HG03520 (cell line): ENCODE data around the gene LRRN4.
"Not testable (repeated sequence)": the region's sequence is repeated elsewhere in the genome, so short reads cannot be mapped to it uniquely, and the experiment has no call there.

Experiments used
- ATAC-seq: cut with Tn5 transposase; IDR thresholded peaks from one replicate; pipeline ENCODE4 v1.9.1; 2021; ENCODE audit warnings: mild to moderate bottlenecking, moderate library complexity; ENCODE audit not compliant: unreplicated experiment

The LRRN4 gene

DNA sequence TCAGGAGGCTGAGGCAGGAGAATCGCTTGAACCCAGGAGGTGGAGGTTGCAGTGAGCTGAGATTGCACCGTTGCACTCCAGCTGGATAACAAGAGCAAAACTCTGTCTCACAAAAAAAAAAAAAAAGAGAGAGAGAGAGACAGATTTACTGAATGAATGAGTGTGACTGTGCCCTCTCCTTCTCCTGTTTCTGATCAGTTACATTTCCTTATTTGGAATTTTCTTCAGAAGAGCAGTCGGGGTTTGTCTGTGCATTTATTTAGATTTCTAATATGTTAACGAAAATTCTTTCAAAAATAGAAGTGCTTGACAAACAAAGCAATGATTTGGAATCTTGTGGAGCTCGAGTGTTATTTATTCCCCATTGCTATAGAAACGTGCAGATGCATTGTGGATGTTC is 6.4 kb upstream of the LRRN4 start:
- ATAC-seq = no peak

DNA sequence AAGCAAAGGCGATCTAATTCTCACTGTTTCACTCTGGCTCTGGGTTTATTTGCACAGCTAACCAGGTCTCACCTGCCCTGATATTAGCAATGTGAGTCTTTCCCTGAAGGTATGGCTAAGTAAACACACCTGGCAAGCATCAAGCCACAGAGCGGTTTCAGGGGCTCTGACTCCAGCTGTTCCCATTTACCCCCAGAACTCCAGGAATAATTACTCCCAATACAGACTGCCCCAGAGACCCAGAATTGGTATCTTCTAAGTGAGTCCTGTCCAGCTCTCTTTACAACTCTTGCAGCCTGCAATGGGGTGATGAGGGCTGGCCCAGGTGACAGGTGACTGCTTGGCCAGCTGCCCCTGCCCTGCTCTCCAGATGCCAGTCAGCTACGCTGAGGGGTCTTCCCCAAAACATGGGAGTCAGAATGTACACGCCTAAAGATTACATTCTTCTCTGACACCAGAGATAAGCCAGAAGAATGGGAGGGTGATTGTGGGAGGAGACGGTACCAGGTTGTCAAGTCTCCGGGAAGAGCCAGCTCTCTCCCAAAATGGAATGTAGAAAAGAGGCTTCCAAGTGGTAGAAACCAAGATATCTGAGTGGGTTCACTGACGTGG is 4.9 kb upstream of the LRRN4 start:
- no peak for ATAC-seq

DNA sequence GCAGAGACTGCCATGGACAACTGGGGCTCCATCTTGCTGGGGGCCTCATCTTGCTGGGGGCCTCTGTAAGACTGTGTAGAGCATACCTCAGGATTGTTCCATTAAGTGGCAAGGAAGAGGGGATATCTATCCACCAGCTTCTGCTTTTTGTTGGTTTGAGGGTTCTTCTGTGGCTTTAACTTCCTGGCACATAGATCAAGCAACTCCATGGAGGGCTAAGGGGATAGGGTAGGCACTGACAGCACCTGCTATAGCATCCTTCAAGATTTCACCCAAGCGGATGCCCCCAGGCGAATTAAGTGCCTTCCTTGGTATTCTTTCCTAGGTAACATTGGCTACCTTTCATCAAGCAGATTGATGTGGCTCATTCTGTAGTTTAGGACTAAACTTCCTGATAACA is 3.8 kb upstream of the LRRN4 start:
- ATAC-seq = no peak

DNA sequence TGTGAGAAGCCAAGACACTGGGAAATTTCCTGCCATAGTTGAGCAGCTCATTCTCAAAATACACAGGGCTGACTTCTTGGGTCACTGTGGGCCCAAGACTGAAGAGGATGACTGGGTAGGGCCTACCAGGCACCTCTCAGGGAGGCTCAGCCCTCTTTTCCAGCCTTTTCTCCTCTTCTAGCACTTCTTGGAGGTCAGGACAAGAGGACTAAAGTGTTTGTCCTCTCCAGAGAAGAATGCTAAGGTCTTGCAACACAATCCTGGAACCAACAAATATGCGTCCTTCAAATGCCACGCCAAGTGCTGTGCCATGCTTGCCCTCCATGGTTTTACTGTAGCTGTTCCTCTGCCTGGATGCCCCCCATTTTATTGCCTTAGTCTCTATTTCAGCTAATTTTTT is 3.3 kb upstream of the LRRN4 start:
- no peak for ATAC-seq

DNA sequence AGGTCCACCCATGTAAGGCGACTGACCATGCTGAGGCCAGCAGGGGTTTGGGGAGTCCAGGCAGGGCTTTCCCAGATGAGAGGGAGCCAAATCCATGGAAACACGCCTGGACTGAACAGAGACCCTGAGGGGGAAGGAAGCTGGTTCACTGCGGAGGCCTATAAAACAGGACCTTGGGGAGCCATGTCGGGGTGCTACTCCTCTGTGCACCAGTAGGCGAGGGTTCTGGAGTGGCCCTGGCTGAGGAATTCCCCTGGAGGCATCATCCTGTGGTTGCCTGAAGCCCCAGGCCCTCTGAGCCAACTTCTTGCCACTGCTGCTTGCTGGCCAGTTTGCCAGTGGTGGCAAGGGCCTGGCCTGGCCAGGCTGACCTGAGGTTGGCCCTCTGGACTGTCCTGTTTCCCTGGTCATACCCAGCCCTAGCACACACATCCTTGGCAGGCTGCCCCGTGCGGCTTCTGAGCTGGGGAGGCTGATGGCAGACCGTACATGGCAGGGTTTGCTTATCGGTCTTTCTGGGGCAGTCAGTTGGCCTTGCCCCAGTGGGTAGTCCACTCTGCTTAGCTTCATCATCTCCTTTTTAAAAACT is 2.2 kb upstream of the LRRN4 start:
- no peak for ATAC-seq

DNA sequence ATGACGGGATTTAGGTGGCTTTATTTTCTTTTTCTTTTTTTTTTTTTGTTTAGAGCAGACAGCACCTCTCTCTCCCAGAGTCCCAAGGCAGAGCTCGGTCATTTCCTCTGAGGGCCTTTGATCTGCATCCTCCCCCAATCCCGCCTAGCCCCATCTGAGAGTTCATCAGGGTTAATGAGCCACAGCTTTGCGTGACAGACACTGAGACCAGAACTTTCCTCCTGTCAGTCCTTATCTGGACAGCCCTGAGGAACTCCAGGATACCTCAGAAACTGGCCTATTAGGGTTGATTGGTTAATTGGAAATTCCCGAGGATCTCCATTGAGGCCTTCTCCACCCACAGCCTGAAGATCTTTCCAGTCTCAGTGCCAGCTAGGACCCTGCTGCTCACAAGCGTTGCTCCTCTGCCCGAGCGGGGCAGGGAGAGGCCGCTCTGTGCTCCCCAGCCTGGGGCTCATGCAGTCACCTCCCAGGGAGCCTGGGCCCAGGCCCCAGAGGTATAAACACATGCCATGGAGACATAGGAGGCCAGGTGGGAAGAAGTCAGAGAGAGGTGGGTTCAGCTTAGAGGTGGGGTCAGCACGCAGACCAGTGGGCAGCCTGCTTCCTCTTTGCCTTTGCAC is 1.4 kb upstream of the LRRN4 start:
- ATAC-seq = no peak

DNA sequence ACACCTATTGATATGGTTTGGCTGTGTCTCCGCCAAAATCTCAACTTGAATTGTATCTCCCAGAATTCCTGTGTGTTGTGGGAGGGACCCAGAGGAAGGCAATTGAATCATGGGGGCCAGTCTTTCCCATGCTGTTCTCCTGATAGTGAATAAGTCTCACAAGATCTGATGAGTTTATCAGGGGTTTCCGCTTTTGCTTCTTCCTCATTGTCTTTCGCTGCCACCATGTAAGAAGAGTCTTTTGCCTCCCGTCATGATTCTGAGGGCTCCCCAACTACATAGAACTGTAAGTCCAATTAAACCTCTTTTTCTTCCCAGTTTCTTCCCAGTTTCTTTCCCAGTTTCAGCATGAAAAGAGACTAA is 810 bp upstream of the LRRN4 start:
- not testable (repeated sequence) for ATAC-seq

DNA sequence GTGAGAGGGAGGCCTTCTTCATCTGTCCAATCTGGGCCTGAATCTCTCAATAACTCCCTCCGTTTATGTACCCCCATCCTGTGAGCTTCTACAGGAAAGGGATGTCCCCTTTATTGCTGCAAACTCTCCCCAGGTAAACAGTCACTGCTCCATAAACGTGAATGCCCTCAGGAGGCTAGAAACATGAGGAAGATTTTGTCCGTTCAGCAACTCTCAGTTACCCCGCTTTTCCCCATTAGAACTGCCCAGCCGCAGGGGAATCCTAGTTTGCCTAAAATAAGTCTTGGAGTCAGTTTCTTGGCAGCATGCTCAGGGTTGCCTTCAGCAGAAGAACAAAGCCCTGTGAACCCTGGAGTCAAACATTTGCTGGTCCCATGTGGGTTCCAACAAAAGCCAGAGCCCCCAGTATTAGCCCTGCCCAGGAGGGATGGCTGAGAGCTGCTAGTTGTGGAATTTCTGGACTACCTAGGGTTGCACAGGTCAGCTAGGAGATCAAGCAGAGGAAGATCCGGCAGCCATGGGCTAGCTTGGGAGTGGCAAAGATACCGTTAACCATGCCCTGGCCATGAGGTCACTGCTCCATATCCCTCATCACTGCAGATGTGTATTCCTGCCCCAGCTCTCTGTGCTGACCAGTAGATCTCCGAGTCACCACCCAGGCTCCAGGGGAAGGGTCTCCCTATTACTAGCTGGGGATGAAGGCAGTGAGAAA is 640 bp downstream of the LRRN4 start:
- no peak for ATAC-seq

DNA sequence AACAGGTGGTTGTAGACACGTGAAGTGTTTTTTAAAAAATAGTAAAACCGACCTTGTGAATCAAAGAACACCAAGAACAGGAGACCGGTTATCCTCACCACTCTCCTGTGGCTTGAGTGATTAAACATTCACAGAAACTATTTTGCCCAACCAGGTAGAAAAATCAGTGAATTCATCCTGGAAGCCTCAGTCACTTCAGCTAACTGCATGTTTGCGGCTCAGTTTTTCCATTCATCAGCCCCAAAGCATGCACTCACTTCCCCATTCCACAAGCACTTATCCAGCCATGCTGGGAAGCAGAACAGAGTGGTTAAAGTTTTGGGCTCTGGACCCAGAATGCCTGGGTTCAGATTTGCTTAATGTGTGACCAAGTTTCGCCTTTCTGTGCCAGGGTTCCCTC is 2.4 kb downstream of the LRRN4 start:
- ATAC-seq = no peak

DNA sequence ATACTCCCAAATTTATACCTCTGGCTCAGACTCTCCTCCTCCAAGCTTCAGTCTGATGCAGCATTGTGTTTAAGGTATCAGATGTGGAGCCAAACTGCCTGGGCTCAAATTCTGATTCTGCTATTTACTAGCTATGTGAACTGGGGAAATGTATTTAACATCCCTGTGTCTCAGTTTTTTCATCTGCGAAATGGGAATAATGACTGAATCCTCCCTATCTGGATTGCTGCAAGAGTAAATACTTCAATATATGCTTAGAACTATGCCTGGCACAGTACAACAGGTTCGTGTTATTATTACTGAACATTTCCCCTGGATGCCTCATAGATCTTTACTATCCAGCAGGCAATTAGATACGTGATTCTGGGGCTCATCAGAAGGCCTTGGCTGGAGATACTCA is 5.5 kb downstream of the LRRN4 start:
- no peak for ATAC-seq

DNA sequence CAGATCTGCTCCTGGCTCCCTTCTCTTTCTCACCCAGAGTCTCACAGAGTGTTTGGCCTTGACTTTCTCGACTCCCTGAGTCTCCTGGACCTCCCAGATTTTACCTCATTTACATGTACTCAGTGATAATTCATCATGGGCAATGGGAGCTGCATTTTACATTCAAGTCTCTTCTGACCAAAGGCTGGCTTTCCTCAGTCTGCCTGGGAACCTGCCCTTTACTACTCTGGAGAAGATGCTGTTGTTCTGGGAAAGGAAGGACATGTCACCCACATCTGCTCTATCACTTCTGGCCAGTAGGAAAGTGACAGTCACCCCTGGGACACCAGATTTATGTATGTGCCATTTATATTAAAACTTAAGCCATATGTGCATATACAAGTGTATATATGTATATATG is 7.4 kb downstream of the LRRN4 start:
- ATAC-seq = no peak

DNA sequence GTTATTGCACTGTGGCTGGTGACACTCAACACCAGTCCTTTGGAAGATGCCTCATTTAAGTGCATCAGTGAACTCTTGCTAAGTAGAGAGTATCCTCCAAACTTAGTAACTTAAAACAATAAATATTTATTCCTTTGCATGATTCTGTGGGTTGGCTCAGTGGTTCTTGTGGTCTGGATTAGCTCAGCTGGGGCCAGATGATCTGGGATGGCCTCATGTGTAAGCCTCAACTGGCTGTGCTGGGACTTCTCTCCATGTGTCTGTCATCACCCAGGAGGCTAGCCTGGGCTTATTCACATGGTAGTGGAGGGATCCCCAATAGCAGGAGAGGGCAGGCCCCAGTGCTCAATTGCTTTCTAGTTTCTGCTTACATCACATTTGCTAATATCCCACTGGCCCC is 8.3 kb downstream of the LRRN4 start:
- no peak for ATAC-seq

DNA sequence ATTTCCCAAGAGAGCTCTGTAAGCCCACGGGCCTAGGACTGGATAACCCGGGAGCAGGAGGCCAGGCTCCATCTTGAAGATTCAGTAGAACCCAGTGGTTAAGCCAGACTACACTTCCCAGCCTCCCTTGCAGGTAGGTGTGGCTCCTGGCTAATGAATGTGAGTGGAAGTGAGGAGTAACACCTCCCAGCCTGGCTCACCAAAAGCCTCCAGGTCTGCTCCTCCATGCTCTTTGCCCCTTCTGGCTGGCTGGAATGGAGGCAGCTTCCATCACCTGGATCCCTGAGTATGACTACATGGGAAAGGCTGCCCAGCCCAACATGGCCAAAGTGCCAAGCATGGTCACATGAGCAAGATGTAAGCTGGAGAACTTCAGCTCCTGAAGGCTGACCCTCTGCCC is 9.7 kb downstream of the LRRN4 start:
- ATAC-seq = no peak

DNA sequence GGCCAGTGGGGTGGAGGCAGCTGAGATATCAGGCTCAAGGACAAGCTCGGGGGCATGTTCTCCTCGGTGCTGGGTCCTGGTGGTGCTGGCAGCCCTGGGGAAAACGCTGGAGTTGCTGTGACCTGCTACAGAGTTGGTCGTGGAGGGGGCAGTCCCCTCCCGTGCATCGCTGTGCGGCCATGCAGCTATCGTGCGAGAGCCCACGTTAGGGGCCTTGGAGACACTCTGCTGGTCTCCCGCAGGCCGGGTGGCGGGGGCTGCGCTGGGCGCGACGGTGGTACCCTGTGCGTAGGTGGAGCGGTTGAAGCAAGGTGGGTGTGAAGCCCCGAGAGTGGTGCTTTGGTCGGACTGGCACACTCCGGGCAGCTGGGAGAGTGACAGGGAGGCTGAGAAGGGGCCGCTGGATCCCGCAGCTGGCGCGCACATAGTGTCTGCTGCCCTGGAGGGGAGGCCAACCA is 12.0 kb downstream of the LRRN4 start:
- ATAC-seq = no peak

DNA sequence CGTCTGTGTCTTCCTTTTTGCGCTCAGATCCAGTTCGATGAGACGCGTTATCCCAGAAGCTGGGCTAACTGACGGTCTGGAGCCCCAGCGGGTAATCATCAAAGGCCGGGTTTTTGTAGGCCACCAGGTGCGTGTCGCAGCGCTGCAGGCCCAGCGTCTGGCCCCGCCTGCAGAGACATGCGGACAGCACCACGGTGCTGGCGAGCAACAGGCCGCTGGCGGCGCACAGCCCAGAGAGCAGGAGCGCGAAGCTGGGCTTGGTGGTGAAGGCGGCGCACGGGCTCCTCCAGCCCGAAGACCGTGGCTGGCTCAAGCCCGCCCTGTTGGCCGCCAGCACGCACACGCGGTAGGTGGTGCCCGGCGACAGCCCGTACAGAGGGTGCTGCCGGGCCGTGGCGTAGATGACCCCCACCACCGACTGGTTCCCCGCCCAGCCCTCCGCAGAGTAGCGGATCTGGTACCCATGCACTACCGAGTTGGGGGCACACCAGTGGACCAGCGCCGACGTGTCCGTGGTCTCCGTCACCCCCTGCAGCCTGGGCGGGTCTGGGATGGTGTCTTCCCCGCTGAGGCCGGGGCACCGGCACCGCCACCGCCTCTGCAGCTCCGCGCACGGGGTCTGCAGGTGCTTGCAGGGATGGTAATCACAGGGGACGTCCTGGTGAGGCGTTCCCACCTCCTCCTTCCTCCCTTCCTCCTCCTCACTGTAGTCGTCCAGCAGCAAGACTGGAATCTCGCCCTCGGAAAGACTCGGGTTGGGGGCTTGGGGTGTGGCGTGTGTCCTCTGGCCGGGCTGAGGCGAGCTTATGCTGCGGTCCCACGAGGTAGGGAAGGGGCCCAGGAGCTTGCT is 12.7 kb downstream of the LRRN4 start:
- ATAC-seq = no peak

DNA sequence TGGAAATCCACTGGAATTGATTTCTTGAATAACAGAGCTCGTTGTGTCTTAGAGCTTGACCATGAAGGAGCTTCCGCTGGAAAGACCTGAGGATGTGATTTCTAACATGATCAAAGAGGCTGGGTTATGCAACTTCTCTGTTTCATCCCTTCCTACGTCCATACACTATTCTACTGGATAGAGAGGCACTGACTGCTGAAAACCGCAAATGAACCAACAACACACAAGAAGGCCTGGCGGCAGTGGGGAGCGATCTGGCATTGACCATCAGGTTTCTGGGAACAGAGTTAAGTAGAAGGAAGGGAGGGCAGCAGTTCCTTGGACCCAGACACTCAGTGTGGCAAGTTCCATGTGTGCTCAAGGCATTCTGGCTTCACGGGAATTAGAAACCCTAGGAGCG is 13.3 kb downstream of the LRRN4 start:
- ATAC-seq = no peak

DNA sequence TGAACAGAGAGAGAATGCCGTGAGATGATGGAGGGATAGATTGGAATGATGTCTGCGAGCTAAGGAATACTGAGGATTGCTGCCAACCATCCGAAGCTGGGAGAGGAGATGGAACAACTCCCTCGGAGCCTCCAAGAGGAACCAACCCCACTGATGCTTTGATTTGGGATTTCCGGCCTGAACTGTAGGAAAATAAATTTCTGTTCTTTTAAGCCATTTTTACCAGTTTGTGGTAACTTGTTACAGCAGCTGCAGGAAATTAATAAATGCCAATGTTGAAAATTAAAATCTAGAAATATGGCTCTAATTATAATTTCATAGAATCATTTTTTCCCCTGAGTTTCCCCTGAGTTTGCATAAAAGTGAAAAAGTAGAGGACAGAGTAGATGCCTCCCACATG is 14.1 kb downstream of the LRRN4 start:
- no peak for ATAC-seq

DNA sequence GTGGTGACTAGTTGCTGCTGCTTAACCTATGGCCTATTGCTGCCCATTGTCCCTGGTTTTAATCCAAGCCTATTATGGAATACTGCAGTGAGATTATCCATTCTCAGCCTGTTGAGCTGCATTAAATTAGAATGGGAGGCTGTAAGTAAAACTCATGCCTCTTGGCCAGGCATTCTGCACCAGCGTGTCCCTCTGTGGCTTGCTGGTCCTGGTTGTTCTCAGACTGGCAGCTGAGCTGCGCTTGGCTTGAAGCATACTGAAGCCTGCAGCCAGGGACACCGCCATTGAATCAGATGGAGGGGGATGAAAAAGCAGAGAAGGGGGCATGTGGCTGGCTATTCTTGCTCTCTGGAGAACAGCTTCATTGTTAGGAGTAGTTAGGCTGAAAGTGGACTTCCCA is 15.6 kb downstream of the LRRN4 start:
- no peak for ATAC-seq

DNA sequence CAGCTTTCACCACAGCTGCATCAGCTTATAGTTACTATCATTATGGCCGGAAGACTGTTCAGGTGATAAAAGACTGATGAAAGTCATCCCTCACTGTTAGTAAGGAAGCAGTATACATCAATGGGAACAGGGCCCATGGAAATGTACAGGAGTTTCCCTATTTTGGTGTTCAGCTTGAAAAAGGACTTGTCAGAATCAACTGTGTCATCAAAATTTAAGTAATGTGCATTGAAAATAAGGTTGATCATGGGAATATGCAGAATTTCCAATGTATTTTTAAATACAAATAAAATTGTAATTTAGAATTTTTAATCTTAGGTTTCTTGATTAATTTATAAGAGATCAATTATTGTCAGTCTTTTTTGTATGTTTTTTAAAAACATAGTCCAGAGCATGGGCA is 16.8 kb downstream of the LRRN4 start:
- ATAC-seq = no peak

DNA sequence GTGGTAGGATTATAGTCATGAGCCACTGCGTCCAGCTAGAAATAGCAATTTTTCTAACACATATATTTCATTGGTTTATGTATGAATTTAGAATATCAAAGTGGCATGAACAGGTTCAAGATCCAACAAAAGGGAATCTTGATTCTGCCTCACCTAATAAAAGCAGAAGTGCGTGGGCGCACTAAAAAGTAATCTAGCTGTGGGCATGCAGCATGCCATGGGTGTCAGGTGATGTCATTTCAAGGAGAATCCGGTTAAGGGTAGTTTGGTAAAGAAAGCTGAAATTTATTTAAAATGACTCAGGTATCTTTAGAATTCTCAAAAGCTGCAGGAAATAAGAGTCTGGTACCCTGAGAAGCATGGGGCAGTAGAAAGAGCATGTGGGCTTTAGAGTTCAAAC is 17.6 kb downstream of the LRRN4 start:
- no peak for ATAC-seq
